Spleen (tissue), 7 donors: Measurements from ENCODE around the gene FAM107B.

Experiments
- POLR2A ChIP-seq, 3 donors: fragments of 450-650 bp; IDR thresholded peaks; one replicate each; pipeline ENCODE4 v1.5.1; 2017; ENCODE audit warnings: antibody characterized with exemption in 3 of 3, mild to moderate bottlenecking in 1 of 3
- POLR2AphosphoS5 ChIP-seq, 3 donors: sonication (generic); formaldehyde crosslinking; IDR thresholded peaks; one replicate each; pipeline ENCODE4 v1.5.1; 2017; ENCODE audit warnings: antibody characterized with exemption in 3 of 3
- TF ChIP-seq, protein P1 (sequence below), 11 experiments: fragments of 200-600 bp in 7 of 11; fragments of 450-650 bp in 4 of 11; sonication (generic) in 4 of 11; IDR thresholded peaks in 8 of 11; conservative IDR thresholded peaks in 3 of 11; 1 replicate in 7 of 11; 2 replicates in 4 of 11; pipeline versions ENCODE4 v1.4.0 to v1.8.0; 2016 to 2021; ENCODE audit warnings: antibody characterized with exemption in 11 of 11, inconsistent platforms in 4 of 11, mild to moderate bottlenecking in 1 of 11
- donor health status: DM: no; HTN: no; CAD: no; lungs with moderate emphysema.
- donor health status: DM: no; HTN: no; CAD: no.
- donor health status: DM: no; HTN: no; CAD: no.

DNA sequence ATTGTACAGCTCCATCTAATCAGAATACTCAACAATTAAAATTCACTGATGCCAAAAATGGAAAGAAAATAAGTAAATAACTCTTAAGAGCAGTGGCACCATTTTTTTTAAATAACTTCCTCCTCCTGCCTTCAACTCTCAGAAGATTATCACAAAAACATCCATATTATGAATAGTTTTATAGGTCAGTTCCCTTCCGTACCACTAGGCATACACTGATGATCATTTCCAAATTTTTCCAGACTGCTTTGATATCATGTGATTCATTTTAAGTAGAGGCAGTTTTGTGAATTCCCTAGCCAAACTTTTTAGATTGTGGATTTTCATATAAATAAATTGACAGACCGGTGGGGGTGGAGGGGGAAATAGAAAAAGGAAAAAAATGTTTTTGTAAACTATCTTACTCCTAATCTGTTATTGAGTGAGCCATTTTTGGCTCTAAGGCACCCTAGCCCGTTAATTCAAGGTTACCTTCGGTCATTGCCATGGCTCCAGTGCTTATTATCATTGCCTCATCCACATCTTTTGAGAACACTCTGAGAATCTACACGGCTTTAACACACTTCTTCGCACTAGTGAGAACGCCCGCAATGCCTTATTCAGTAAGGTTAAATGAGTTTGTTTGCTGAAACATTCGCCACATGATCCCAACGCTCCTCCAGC, 1.0 kb downstream of the FAM107B start:
- TF ChIP-seq, protein P1, sequence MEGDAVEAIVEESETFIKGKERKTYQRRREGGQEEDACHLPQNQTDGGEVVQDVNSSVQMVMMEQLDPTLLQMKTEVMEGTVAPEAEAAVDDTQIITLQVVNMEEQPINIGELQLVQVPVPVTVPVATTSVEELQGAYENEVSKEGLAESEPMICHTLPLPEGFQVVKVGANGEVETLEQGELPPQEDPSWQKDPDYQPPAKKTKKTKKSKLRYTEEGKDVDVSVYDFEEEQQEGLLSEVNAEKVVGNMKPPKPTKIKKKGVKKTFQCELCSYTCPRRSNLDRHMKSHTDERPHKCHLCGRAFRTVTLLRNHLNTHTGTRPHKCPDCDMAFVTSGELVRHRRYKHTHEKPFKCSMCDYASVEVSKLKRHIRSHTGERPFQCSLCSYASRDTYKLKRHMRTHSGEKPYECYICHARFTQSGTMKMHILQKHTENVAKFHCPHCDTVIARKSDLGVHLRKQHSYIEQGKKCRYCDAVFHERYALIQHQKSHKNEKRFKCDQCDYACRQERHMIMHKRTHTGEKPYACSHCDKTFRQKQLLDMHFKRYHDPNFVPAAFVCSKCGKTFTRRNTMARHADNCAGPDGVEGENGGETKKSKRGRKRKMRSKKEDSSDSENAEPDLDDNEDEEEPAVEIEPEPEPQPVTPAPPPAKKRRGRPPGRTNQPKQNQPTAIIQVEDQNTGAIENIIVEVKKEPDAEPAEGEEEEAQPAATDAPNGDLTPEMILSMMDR (IDR thresholded peaks at IDR 0.05 in 8 of 11, conservative IDR thresholded peaks at IDR 0.05 in 3 of 11): no peak
- no peak for TF ChIP-seq POLR2AphosphoS5 (IDR thresholded peaks at IDR 0.05)
- no peak for TF ChIP-seq POLR2A (IDR thresholded peaks at IDR 0.05)
